ENCODE results near the gene RAP2C. TPM values are rescaled to one million over a fixed set of nuclear protein-coding genes. Genes with fewer than 3 reads are reported as not detected.

Gene RAP2C
- total RNA-seq, 1 donor from 2014 or later = 16.4 TPM

DNA sequence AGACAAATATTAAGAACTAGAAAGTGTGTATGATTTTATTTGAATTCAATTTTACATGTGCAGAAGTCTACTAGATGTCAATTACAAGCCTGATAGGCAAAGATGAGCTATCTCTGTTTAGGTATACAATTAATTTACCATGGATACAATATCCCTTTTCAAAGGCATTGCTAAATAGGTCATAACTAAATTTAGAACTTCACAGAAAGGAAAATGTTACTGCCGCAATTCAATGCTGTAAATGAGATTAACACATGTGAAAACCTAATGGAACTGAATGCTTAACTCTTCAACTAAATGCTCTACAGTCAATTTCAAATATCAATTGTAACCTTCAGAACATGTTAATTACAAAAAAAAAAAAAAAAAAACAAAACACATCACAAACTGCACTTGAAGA is 14.6 kb downstream of the RAP2C start:
- TF ChIP-seq, protein P1, sequence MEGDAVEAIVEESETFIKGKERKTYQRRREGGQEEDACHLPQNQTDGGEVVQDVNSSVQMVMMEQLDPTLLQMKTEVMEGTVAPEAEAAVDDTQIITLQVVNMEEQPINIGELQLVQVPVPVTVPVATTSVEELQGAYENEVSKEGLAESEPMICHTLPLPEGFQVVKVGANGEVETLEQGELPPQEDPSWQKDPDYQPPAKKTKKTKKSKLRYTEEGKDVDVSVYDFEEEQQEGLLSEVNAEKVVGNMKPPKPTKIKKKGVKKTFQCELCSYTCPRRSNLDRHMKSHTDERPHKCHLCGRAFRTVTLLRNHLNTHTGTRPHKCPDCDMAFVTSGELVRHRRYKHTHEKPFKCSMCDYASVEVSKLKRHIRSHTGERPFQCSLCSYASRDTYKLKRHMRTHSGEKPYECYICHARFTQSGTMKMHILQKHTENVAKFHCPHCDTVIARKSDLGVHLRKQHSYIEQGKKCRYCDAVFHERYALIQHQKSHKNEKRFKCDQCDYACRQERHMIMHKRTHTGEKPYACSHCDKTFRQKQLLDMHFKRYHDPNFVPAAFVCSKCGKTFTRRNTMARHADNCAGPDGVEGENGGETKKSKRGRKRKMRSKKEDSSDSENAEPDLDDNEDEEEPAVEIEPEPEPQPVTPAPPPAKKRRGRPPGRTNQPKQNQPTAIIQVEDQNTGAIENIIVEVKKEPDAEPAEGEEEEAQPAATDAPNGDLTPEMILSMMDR (conservative IDR thresholded peaks at IDR 0.05; ENCODE audit: low read depth, low read length) = no peak
- DNase-seq (ENCODE audit: low read depth) = no peak
- no peak overlapping the region for H3K4me3 ChIP-seq (ENCODE audit: low read depth, low read length)

GRCh38 chrX:132200976-132201375 is 18.3 kb downstream of the RAP2C start:
- no peak for DNase-seq (ENCODE audit: low read depth)
- TF ChIP-seq, protein P1 (conservative IDR thresholded peaks at IDR 0.05; ENCODE audit: low read depth, low read length) = no peak
- H3K4me3 ChIP-seq (ENCODE audit: low read depth, low read length) = no peak overlapping the region

DNA sequence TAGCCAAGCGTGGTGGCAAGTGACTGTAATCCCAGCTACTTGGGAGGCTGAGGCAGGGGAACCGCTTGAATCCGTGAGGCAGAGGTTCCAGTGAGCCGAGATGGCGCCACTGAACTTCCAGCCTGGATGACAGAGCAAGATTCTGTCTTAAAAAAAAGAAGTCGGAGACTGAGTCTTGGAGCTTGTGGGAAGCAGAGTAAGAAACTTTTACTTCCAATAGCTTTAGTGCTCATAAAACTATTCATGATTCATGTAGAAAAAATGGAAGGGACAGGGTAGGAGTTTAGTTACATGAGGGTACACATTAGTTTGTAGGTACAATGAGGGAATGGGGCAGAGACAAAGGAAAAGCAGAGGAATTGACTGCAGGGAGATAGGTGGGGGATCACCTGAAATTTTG is 19.3 kb downstream of the RAP2C start:
- TF ChIP-seq, protein P1 (conservative IDR thresholded peaks at IDR 0.05; ENCODE audit: low read depth, low read length) = no peak

DNA sequence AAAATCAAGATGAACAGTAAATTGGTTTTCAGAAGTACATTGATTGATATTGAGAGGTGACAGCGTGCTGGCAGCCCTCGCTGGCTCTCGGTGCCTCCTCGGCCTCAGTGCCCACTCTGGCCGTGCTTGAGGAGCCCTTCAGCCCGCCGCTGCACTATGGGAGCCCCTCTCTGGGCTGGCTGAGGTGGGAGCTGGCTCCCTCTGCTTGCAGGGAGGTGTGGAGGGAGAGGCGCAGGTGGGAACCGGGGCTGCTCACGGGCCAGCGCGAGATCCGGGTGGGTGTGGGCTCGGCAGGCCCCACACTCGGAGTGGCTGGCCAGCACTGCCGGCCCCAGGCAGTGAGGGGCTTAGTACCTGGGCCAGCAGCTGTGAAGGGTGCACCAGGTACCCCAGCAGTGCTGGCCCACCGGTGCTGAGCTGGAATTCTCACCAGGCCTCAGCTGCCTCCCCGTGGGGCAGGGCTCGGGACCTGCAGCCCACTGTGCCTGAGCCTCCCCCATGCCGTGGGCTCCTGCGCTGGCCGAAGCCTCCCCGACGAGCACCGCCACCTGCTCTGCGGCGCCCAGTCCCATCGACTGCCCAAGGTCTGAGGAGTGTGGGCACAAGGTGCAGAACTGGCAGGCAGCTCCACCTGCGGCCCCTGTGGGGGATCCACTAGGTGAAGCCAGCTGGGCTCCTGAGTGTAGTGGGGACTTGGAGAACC is 25.2 kb downstream of the RAP2C start:
- TF ChIP-seq, protein P1 (conservative IDR thresholded peaks at IDR 0.05; ENCODE audit: low read depth, low read length) = no peak
- DNase-seq (ENCODE audit: low read depth) = no peak
- H3K4me3 ChIP-seq (ENCODE audit: low read depth, low read length) = no peak overlapping the region

More for the DNA sequence above, 19.3 kb downstream of the RAP2C start:
- no peak for DNase-seq (ENCODE audit: low read depth)
- H3K4me3 ChIP-seq (ENCODE audit: low read depth, low read length) = no peak overlapping the region

DNA sequence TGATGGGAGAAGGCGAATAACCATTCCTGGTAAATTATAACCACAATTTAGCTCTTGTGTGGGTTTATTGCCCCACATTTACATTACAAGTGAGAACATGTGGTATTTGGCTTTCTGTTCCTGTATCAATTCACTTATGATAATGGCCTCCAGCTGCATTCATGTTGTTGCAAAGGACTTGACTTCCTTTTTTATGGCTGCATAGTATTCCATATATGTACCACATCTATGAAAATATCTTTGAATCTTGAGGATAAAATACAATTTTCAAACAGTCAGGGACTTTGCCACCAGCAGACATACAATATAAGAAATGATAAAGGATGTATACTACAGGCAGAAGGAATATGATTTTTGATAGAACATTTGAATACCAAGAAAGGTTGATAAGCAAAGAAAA is 27.3 kb downstream of the RAP2C start:
- H3K4me3 ChIP-seq (ENCODE audit: low read depth, low read length) = no peak overlapping the region
- DNase-seq (ENCODE audit: low read depth) = no peak
- TF ChIP-seq, protein P1 (conservative IDR thresholded peaks at IDR 0.05; ENCODE audit: low read depth, low read length) = no peak

DNA sequence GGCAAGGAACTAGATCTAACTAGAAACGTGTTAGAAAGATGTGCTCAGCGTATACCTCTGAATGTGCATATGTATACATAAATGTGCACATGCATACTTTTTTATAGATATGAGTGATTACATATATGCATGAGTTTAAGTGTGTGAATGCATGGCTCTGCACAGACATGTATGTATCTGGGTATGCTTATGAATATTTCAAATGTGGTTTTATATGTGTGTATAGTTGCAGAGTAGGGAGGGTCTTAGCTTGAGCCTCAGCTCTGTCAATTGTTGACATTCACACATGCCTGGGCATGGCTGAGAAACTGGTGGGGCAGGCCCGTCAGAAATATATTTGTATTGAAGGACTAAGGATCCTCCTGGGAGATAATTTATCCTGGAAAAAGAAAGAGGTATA is 31.1 kb downstream of the RAP2C start:
- no peak for DNase-seq (ENCODE audit: low read depth)
- no peak overlapping the region for H3K4me3 ChIP-seq (ENCODE audit: low read depth, low read length)
- TF ChIP-seq, protein P1 (conservative IDR thresholded peaks at IDR 0.05; ENCODE audit: low read depth, low read length) = no peak

DNA sequence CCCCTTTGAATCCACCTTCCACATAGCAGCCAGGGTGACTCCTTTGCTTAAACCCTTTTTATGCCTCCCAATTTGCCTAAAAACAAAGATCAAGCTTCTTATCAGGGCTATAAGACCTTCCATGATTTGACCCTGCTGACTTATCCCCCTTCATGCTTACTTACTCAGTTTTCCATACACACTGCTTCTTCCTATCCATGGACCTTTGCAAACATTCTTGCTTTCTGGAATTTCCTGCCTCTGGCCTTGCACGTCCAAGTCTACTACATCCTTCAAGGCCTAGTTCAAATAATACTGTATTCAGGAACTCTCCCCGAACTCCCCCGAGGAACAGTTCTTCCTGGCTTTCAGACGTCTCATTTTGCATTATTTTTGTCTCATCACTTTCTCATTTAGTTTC is 31.8 kb downstream of the RAP2C start:
- TF ChIP-seq, protein P1 (conservative IDR thresholded peaks at IDR 0.05; ENCODE audit: low read depth, low read length) = no peak
- H3K4me3 ChIP-seq (ENCODE audit: low read depth, low read length) = no peak overlapping the region
- DNase-seq (ENCODE audit: low read depth) = no peak

Measured in epithelial cell of proximal tubule (primary cell).